Activated naive CD8-positive, alpha-beta T cell treated with anti-CD3 and anti-CD28 coated beads for 36 hours (primary cell): ENCODE data around the gene DOK5. TPM values are rescaled to one million over a fixed set of nuclear protein-coding genes. Genes with fewer than 3 reads are reported as not detected.

Experiments
- DNase-seq: peaks from one replicate; pipeline ENCODE4 v3.0.0; 2021
- H3K27ac Mint-ChIP-seq: one replicate; pipeline ENCODE4 v1.8.0; 2022; ENCODE audit warnings: mild to moderate bottlenecking, moderate library complexity, mixed read lengths
- H3K27me3 Mint-ChIP-seq: one replicate; pipeline ENCODE4 v1.8.0; 2022; ENCODE audit warnings: mild to moderate bottlenecking, mixed read lengths
- H3K36me3 Mint-ChIP-seq: one replicate; pipeline ENCODE4 v1.8.0; 2021; ENCODE audit warnings: mild to moderate bottlenecking, mixed read lengths
- H3K4me1 Mint-ChIP-seq: one replicate; pipeline ENCODE4 v1.8.0; 2021; ENCODE audit warnings: mixed read lengths
- H3K4me3 Mint-ChIP-seq: one replicate; pipeline ENCODE4 v1.8.0; 2022; ENCODE audit warnings: mild to moderate bottlenecking, moderate library complexity, mixed read lengths
- H3K9me3 Mint-ChIP-seq: one replicate; pipeline ENCODE4 v1.8.0; 2022; ENCODE audit warnings: mixed read lengths
- total RNA-seq, 2 experiments: library from RNA; stranded (reverse); gene quantifications; one replicate each; pipeline ENCODE4 v1.2.3, GENCODE V29; 2021

DOK5 gene
- total RNA-seq, 2 experiments from 2014 or later: 3.9 to 4.1 TPM

- H3K36me3 Mint-ChIP-seq: no peaks in the 10 kb centered on the region
- H3K27me3 Mint-ChIP-seq: peaks cover 12% of the 10 kb centered on the region
- no peak overlapping the region for H3K4me3 Mint-ChIP-seq
- H3K4me1 Mint-ChIP-seq: no peaks in the 10 kb centered on the region
- DNase-seq: no peak
- H3K27ac Mint-ChIP-seq: no peak overlapping the region
- H3K9me3 Mint-ChIP-seq: peaks cover 4% of the 10 kb centered on the region
Observed at GRCh38 chr20:54517241-54517975, 42.0 kb downstream of the DOK5 start.

- H3K4me3 Mint-ChIP-seq: no peak overlapping the region
- DNase-seq: no peak
- no peak overlapping the region for H3K27ac Mint-ChIP-seq
- no peaks in the 10 kb centered on the region for H3K9me3 Mint-ChIP-seq
- peaks cover 16% of the 10 kb centered on the region for H3K27me3 Mint-ChIP-seq
- H3K36me3 Mint-ChIP-seq: no peaks in the 10 kb centered on the region
- H3K4me1 Mint-ChIP-seq: no peaks in the 10 kb centered on the region
Observed at GRCh38 chr20:54524849-54525248, 49.5 kb downstream of the DOK5 start.

GRCh38 chr20:54525916-54526590 lies 50.7 kb downstream of the DOK5 start:
- Mint-ChIP-seq H3K9me3 (no peaks in the 10 kb centered on the region), H3K27ac (no peak overlapping the region)

GRCh38 chr20:54526801-54527200 lies 51.4 kb downstream of the DOK5 start:
- Mint-ChIP-seq H3K4me1 (no peaks in the 10 kb centered on the region), H3K27ac (no peak overlapping the region), H3K9me3 (no peaks in the 10 kb centered on the region), H3K27me3 (peaks cover 25% of the 10 kb centered on the region), H3K36me3 (no peaks in the 10 kb centered on the region), H3K4me3 (no peak overlapping the region)
- no peak for DNase-seq

More at GRCh38 chr20:54525916-54526590, 50.7 kb downstream of the DOK5 start:
- Mint-ChIP-seq H3K36me3 (no peaks in the 10 kb centered on the region), H3K27me3 (peaks cover 25% of the 10 kb centered on the region), H3K4me3 (no peak overlapping the region), H3K4me1 (no peaks in the 10 kb centered on the region)
- no peak for DNase-seq

- Mint-ChIP-seq H3K4me1 (no peaks in the 10 kb centered on the region), H3K27me3 (peaks cover 25% of the 10 kb centered on the region), H3K9me3 (peaks cover 5% of the 10 kb centered on the region), H3K27ac (no peak overlapping the region), H3K4me3 (no peak overlapping the region), H3K36me3 (no peaks in the 10 kb centered on the region)
- DNase-seq: no peak
Observed at GRCh38 chr20:54532573-54532972, 57.2 kb downstream of the DOK5 start.

GRCh38 chr20:54534101-54534500 lies 58.7 kb downstream of the DOK5 start:
- Mint-ChIP-seq H3K4me3 (no peak overlapping the region), H3K9me3 (peaks cover 10% of the 10 kb centered on the region), H3K4me1 (no peaks in the 10 kb centered on the region), H3K27me3 (peaks cover 21% of the 10 kb centered on the region), H3K27ac (no peak overlapping the region), H3K36me3 (peaks cover 2% of the 10 kb centered on the region)
- no peak for DNase-seq

GRCh38 chr20:54535033-54535432 lies 59.6 kb downstream of the DOK5 start:
- peaks cover 2% of the 10 kb centered on the region for H3K36me3 Mint-ChIP-seq
- H3K9me3 Mint-ChIP-seq: peaks cover 15% of the 10 kb centered on the region
- peaks cover 20% of the 10 kb centered on the region for H3K27me3 Mint-ChIP-seq
- no peak overlapping the region for H3K4me3 Mint-ChIP-seq
- H3K4me1 Mint-ChIP-seq: no peaks in the 10 kb centered on the region
- no peak overlapping the region for H3K27ac Mint-ChIP-seq
- DNase-seq: no peak

GRCh38 chr20:54535746-54536145 lies 60.4 kb downstream of the DOK5 start:
- Mint-ChIP-seq H3K36me3 (peaks cover 2% of the 10 kb centered on the region), H3K4me1 (no peaks in the 10 kb centered on the region), H3K9me3 (peaks cover 15% of the 10 kb centered on the region), H3K27me3 (peaks cover 13% of the 10 kb centered on the region), H3K27ac (no peak overlapping the region), H3K4me3 (no peak overlapping the region)
- no peak for DNase-seq

GRCh38 chr20:54539521-54540046 lies 64.2 kb downstream of the DOK5 start:
- peaks cover 2% of the 10 kb centered on the region for H3K36me3 Mint-ChIP-seq
- H3K4me3 Mint-ChIP-seq: no peak overlapping the region
- H3K9me3 Mint-ChIP-seq: peaks cover 15% of the 10 kb centered on the region
- H3K27ac Mint-ChIP-seq: no peak overlapping the region
- no peaks in the 10 kb centered on the region for H3K4me1 Mint-ChIP-seq
- DNase-seq: no peak
- peaks cover 12% of the 10 kb centered on the region for H3K27me3 Mint-ChIP-seq

- no peak for DNase-seq
- no peaks in the 10 kb centered on the region for H3K36me3 Mint-ChIP-seq
- no peaks in the 10 kb centered on the region for H3K4me1 Mint-ChIP-seq
- H3K4me3 Mint-ChIP-seq: no peak overlapping the region
- H3K27ac Mint-ChIP-seq: no peak overlapping the region
- peaks cover 4% of the 10 kb centered on the region for H3K27me3 Mint-ChIP-seq
- H3K9me3 Mint-ChIP-seq: peaks cover 5% of the 10 kb centered on the region
Observed at GRCh38 chr20:54543369-54543768, 68.0 kb downstream of the DOK5 start.

- no peaks in the 10 kb centered on the region for H3K36me3 Mint-ChIP-seq
- H3K4me3 Mint-ChIP-seq: no peak overlapping the region
- no peak for DNase-seq
- peaks cover 1% of the 10 kb centered on the region for H3K9me3 Mint-ChIP-seq
- H3K27me3 Mint-ChIP-seq: peaks cover 4% of the 10 kb centered on the region
- H3K27ac Mint-ChIP-seq: no peak overlapping the region
- peaks cover 7% of the 10 kb centered on the region for H3K4me1 Mint-ChIP-seq
Observed at GRCh38 chr20:54545676-54546358, 70.4 kb downstream of the DOK5 start.

- H3K27ac Mint-ChIP-seq: no peak overlapping the region
- peaks cover 4% of the 10 kb centered on the region for H3K27me3 Mint-ChIP-seq
- no peak for DNase-seq
- no peak overlapping the region for H3K4me3 Mint-ChIP-seq
- H3K9me3 Mint-ChIP-seq: peaks cover 4% of the 10 kb centered on the region
- H3K4me1 Mint-ChIP-seq: peaks cover 11% of the 10 kb centered on the region
- H3K36me3 Mint-ChIP-seq: no peaks in the 10 kb centered on the region
Observed at GRCh38 chr20:54548849-54549248, 73.5 kb downstream of the DOK5 start.

- DNase-seq: no peak
- Mint-ChIP-seq H3K9me3 (peaks cover 4% of the 10 kb centered on the region), H3K27ac (no peak overlapping the region), H3K27me3 (peaks cover 13% of the 10 kb centered on the region), H3K36me3 (no peaks in the 10 kb centered on the region), H3K4me1 (peaks cover 11% of the 10 kb centered on the region), H3K4me3 (no peak overlapping the region)
Observed at GRCh38 chr20:54549658-54550326, 74.4 kb downstream of the DOK5 start.

GRCh38 chr20:54550776-54551396 lies 75.5 kb downstream of the DOK5 start:
- H3K36me3 Mint-ChIP-seq: no peaks in the 10 kb centered on the region
- H3K27ac Mint-ChIP-seq: no peak overlapping the region
- H3K27me3 Mint-ChIP-seq: peaks cover 13% of the 10 kb centered on the region
- peaks cover 11% of the 10 kb centered on the region for H3K4me1 Mint-ChIP-seq
- peaks cover 4% of the 10 kb centered on the region for H3K9me3 Mint-ChIP-seq
- no peak for DNase-seq
- H3K4me3 Mint-ChIP-seq: no peak overlapping the region
